ENCODE measurements around the gene SLC27A6. TPM values are rescaled to one million over a fixed set of nuclear protein-coding genes. Genes with fewer than 3 reads are reported as not detected.

Gene SLC27A6
- polyA plus RNA-seq, 1 of the 3 experiments (the other 2 are of a cell fraction) = 0.12 TPM

GRCh38 chr5:129046151-129046550 lies 80.9 kb downstream of the SLC27A6 start:
- no peaks in the 10 kb centered on the region for H3K36me3 ChIP-seq (replicated peaks in 1 of 2; ENCODE audit: control insufficient read depth in 1 of 2, insufficient read depth in 2 of 2, low read length in 1 of 2)
- CTCF ChIA-PET = no interaction called here
- H3K79me2 ChIP-seq (ENCODE audit: insufficient read depth) = no peaks in the 10 kb centered on the region
- H3K9me2 ChIP-seq = no peaks in the 10 kb centered on the region
- no peak overlapping the region for H3K9ac ChIP-seq
- no peak overlapping the region for H2AFZ ChIP-seq (ENCODE audit: low read depth)
- POLR2A ChIA-PET = no interaction called here
- H3K27ac ChIP-seq (ENCODE audit: low read depth in 2 of 2, low read length in 1 of 2) = no peak overlapping the region
- H3F3A ChIP-seq (replicated peaks; ENCODE audit: insufficient read depth) = no peaks in the 10 kb centered on the region
- DNase-seq = no peak
- H3K4me2 ChIP-seq = no peak overlapping the region
- no peak for TF ChIP-seq NRF1 (IDR thresholded peaks at IDR 0.05; ENCODE audit: low read depth, low read length)
- H3K4me3 ChIP-seq (ENCODE audit: low read depth in 2 of 2, low read length in 1 of 2) = no peak overlapping the region
- no peaks in the 10 kb centered on the region for H3K27me3 ChIP-seq (ENCODE audit: insufficient read depth)
- no peaks in the 10 kb centered on the region for H3K9me3 ChIP-seq
- no peaks in the 10 kb centered on the region for H4K20me1 ChIP-seq (ENCODE audit: insufficient read depth)
- H3K4me1 ChIP-seq (ENCODE audit: control insufficient read depth in 1 of 2, insufficient read depth in 2 of 2, low read depth in 1 of 2, low read length in 1 of 2) = peaks cover 0 to 7% of the 10 kb centered on the region in 2 experiments; a peak in 2 of 4 replicates

DNA sequence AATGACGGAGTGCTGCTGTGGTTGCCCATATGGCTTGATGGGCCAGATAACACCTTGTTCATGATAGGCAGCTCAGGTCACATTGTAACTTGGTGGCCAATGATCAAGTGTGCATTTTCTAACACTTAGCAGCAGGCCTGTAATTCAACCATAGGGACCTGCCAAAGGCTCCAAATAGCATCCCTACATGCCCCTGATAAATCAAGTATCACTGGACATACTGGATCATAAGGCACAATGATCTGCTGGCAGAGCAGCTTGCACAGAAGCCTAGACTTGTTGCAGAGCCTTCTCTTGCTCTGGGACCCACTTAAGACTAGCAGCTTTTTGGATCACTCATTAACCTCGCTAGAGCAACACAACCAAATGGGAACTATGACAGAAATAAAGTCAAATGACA lies 83.2 kb downstream of the SLC27A6 start:
- TF ChIP-seq, protein P1, sequence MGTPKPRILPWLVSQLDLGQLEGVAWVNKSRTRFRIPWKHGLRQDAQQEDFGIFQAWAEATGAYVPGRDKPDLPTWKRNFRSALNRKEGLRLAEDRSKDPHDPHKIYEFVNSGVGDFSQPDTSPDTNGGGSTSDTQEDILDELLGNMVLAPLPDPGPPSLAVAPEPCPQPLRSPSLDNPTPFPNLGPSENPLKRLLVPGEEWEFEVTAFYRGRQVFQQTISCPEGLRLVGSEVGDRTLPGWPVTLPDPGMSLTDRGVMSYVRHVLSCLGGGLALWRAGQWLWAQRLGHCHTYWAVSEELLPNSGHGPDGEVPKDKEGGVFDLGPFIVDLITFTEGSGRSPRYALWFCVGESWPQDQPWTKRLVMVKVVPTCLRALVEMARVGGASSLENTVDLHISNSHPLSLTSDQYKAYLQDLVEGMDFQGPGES (IDR thresholded peaks at IDR 0.05; ENCODE audit: low read depth, low read length) = no peak
- TF ChIP-seq GABPA (IDR thresholded peaks at IDR 0.05; ENCODE audit: low read depth) (no peak), TEAD4 (IDR thresholded peaks at IDR 0.05; ENCODE audit: borderline replicate concordance, insufficient read depth) (no peak), SMC3 (IDR thresholded peaks at IDR 0.05; ENCODE audit: low read depth, low read length) (no peak), NRF1 (IDR thresholded peaks at IDR 0.05; ENCODE audit: low read depth, low read length) (no peak), TCF12 (IDR thresholded peaks at IDR 0.05) (no peak), SIN3A (IDR thresholded peaks at IDR 0.05; ENCODE audit: borderline replicate concordance, low read depth, low read length) (no peak), RCOR1 (IDR thresholded peaks at IDR 0.05; ENCODE audit: low read length) (no peak), MEF2A (IDR thresholded peaks at IDR 0.05; ENCODE audit: borderline replicate concordance, low read depth) (no peak), CHD2 (IDR thresholded peaks at IDR 0.05; ENCODE audit: low read length, partially characterized antibody) (no peak), FOXJ3 (CRISPR knock-in tag; IDR thresholded peaks at IDR 0.05) (no peak)
- Histone ChIP-seq H2AFZ (ENCODE audit: low read depth) (no peak overlapping the region), H3K9ac (no peak overlapping the region), H3K9me3 (no peaks in the 10 kb centered on the region), H3K79me2 (ENCODE audit: insufficient read depth) (no peaks in the 10 kb centered on the region), H3F3A (replicated peaks; ENCODE audit: insufficient read depth) (no peaks in the 10 kb centered on the region), H3K27ac (ENCODE audit: low read depth in 2 of 2, low read length in 1 of 2) (peak overlapping the region in 1 of 2 experiments; percentile 47; a peak in 1 of 4 replicates), H3K4me3 (ENCODE audit: low read depth in 2 of 2, low read length in 1 of 2) (no peak overlapping the region), H3K36me3 (replicated peaks in 1 of 2; ENCODE audit: control insufficient read depth in 1 of 2, insufficient read depth in 2 of 2, low read length in 1 of 2) (no peaks in the 10 kb centered on the region), H3K4me2 (no peak overlapping the region), H3K9me2 (no peaks in the 10 kb centered on the region), H3K4me1 (ENCODE audit: control insufficient read depth in 1 of 2, insufficient read depth in 2 of 2, low read depth in 1 of 2, low read length in 1 of 2) (peaks cover 0 to 7% of the 10 kb centered on the region in 2 experiments; a peak in 2 of 4 replicates), H4K20me1 (ENCODE audit: insufficient read depth) (no peaks in the 10 kb centered on the region), H3K27me3 (ENCODE audit: insufficient read depth) (no peaks in the 10 kb centered on the region)
- POLR2A ChIA-PET = no interaction called here
- 29% methylated on average over 2 of the region's 2 CpGs for WGBS (ENCODE audit: low lambda C conversion rate)
- CTCF ChIA-PET = interaction anchor here (1.1 kb wide), 1 partner anchor 144 kb away, joined by 3 read pairs; no protein-coding TSS in a partner anchor
- DNase-seq = peak; percentile 2

Data from SK-N-SH (cell line).